GM12872 (cell line): ENCODE results near the gene PIK3R6.

Experiments used
- TF ChIP-seq, protein P1 (sequence below): IDR thresholded peaks from 3 replicates; pipeline ENCODE4 v1.5.1; 2011; ENCODE audit warnings: low read depth, mild to moderate bottlenecking, low read length, moderate library complexity; ENCODE audit not compliant: insufficient read depth

The PIK3R6 gene

GRCh38 chr17:8869114-8869815 is 1.8 kb upstream of the PIK3R6 start:
- TF ChIP-seq, protein P1, sequence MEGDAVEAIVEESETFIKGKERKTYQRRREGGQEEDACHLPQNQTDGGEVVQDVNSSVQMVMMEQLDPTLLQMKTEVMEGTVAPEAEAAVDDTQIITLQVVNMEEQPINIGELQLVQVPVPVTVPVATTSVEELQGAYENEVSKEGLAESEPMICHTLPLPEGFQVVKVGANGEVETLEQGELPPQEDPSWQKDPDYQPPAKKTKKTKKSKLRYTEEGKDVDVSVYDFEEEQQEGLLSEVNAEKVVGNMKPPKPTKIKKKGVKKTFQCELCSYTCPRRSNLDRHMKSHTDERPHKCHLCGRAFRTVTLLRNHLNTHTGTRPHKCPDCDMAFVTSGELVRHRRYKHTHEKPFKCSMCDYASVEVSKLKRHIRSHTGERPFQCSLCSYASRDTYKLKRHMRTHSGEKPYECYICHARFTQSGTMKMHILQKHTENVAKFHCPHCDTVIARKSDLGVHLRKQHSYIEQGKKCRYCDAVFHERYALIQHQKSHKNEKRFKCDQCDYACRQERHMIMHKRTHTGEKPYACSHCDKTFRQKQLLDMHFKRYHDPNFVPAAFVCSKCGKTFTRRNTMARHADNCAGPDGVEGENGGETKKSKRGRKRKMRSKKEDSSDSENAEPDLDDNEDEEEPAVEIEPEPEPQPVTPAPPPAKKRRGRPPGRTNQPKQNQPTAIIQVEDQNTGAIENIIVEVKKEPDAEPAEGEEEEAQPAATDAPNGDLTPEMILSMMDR: no peak

GRCh38 chr17:8868529-8868951 is 1.1 kb upstream of the PIK3R6 start:
- TF ChIP-seq, protein P1: no peak

DNA sequence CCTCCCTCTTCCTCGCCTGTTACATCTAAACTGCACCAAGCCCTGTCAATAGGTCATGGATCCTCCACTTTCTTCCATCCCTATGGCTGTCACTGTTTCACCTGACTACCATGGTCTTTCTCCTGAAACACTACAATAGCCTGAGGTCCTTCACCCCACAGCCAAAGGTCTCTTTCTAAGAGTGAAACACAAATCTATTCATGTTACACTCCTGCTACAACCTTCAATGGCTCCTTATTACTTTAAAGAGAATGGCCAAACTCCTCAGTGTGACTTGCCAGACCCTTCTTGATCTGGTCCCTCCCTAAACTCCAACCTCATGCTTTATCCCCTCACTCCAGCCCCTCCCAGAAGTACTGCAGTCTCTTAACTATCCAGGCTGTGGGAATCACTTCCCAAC is 618 bp upstream of the PIK3R6 start:
- TF ChIP-seq, protein P1: no peak

DNA sequence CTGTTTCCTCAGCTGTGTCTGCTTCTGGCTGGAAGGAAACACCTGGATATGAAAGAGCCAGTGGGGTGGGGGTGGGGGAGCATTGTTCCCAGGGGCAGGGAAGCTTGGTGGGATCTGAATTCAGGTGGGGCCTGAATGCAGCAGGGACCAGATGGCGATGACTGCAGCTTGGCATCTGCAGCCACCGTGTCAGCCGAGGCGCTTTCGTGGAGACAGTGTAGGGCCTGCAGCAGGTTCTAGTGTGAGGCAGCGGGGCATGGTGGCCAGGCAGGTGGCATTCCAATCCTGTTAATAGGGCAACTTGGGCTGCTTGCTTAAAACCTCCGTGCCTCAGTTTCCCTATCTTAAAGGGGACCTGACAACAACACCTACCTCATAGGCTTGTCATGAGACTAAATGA is 1.7 kb downstream of the PIK3R6 start:
- TF ChIP-seq, protein P1: no peak

DNA sequence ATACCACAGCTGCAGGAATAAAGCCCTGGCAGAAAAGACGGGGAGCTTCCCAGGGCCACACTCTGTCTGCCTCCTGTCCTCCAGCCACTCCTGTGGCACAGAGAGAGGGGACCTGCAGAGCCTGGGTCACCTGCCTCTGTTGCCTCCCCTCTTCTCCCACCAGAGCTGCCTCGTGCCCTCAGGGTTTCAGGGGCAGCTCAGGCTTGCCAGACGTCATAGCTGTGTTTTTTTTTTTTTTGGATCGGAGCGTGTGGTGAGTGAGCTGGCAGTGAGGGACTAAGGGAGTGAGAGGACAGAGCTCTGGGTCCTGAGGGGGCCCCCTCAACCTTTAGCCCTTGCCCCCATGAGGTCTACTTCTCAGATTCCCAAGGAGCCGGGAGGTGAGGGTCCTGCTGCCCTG is 2.1 kb downstream of the PIK3R6 start:
- TF ChIP-seq, protein P1: no peak

- TF ChIP-seq, protein P1: no peak
Measured at GRCh38 chr17:8862213-8863056, 5.0 kb downstream of the PIK3R6 start.

DNA sequence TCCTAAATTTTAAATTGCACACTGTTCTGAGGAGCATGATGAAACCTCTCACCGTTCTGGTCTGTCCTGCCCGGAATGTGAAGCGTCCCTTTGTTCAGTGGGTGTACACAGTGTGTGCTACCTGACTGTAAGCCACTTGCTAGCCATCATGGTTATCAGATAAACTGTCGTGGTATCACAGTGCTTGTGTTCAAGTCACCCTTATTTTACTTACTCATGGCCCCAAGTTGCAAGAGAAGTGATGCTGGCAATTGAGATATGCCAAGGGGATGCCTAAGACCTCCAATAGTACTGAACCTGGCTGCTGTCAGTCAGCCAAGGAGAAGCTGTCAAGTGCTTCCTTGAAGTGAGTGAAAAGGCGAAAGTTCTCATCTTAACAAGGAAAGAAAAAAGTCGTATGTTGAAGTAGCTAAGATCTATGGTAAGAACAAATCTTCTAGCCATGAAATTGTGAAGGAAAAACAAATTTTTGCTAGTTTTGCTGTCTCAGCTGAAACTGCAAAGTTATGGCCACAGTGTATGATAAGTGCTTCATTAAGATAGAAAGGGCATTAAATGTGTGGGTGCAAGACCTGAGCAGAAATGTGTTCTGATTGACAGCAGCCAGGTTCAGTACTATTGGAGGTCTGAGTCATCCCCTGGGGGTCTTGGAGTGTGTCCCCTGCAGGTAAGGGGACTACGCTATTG is 5.8 kb downstream of the PIK3R6 start:
- TF ChIP-seq, protein P1: no peak
